Hippocampal formation (tissue), 2 donors: ENCODE results near the gene EDN2.

Source experiments
- DNase-seq, 2 donors: peaks; one replicate each; lab custom pipeline; 2025; lab: John Stamatoyannopoulos, UW

EDN2 gene

GRCh38 chr1:41484402-41485241 lies at the start of gene EDN2:
TSS of gene EDN2 (minus strand) at chr1:41484683. CDS start at chr1:41484601, 82 bp downstream.
- DNase-seq: no peak

- no peak for DNase-seq
Observed at GRCh38 chr1:41533731-41534080, 49.2 kb upstream of the EDN2 start.

DNA sequence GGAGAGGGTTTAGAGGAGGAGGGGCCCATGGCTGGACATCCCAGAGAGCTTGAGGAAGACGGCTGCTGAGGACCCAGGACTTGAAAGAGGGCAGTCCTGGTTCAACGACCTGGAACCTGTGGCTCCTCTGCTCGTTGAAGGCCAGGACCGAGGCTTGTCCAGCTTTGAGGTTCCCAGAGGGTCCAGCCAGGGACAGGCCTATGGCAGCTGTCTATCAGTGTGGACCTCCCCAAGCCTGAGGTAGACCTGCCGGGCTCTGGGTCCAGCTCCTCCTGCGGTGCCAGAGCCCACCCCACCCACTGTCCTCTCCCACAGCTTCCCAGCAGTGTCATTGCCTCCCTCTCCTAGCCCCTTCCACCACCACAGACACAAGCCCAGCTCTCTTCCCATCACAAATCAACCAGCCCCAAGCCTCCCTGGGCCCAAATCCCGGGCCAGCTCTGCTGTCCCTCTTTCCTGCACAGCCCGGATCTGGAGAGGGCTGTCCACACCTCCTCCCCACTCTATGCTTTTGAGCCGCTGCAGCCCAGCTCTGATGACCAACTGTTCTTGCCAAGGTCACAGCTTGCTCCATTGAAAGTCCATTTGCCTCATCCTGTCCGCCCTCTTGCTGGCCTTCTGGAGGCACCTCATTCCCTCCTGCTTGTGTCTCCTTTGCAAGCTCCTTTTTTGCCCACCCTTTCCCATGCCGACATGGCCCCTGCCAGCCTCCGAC lies 48.7 kb upstream of the EDN2 start:
- DNase-seq: no peak

GRCh38 chr1:41532206-41532975 lies 47.9 kb upstream of the EDN2 start:
- no peak for DNase-seq

DNA sequence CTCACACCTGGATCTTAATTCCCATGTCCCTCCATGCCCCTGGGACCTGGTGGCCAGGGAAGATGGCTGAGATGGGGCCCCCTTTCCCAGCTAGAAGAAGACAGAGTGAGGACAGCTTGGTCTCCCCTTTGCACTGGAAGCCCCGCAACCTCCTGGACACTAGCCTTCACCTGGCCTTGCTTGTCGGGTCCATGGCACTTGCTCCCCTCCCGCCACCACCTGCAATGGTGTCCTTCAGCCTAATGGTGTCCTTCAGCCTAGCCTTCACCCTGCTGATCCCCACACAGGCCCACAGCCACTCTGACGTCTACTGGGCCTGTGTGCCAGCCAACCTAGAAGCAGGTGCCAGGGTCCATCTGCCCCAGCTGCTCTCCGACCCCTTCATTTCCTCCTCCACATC lies 45.9 kb upstream of the EDN2 start:
- DNase-seq: no peak

DNA sequence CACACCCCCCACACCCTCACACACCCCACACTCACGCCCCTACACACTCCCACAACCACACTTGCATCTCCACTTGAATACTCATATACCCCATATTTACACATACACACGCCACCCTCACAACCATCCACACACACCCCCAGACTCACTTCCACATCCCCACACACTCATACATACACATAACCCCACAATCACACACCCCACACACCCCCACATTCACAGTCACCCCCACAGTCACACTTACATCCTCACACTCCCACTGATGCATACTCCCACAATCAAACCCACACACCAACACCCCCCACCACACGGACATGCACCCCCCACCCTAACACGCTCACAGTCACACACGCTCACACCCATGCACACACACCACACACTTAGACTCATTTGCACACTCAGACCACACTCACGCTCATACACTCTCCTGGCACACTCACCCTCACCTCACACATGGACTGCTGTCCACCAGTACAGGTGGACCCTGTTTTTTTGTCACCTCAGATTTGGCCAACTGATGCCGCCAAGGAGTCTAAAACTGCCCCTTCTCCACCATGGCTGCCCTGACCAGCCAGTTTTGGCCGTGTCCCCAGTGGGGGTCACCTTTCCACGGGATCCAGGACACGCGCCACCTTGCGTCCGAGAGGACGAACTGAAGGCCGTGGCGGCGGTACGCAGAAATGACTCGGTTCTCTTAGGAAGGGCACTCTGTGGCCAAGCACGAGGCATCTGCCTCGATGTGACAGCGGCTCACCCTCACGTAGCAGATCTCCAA lies 45.3 kb upstream of the EDN2 start:
- no peak for DNase-seq

DNA sequence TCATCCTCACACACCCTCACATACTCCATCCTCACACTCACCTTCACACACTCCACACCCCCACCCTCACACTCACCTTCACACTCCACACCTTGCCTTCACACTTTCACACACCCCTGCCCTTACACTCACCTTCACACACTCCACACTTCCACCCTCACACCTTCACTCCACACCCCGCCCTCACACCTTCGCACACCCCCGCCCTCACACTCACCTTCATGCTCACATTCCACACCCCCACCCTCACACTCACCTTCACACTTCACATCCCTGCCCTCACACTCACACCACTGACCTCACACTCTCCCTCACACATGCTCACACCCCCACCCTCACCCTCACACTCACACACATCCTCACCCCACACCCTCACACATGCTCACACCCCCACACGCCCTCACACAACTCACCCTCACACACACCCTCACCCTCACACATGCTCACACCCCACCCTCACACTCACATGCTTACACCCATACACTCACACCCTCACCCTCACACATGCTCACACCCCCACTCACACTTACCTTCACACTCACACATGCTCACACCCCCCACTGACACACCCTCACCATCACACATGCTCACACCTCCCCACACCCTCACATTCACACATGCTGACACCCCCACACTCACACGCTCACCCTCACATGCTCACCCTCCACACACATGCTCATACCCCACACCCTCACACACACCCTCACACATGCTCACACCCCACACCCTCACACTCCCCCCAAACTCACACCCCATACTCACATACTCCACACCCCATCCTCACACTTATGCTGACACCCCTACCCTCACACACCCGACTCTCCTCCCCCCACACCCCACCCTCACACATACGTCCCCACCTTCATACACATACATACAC lies 44.5 kb upstream of the EDN2 start:
- no peak for DNase-seq

DNA sequence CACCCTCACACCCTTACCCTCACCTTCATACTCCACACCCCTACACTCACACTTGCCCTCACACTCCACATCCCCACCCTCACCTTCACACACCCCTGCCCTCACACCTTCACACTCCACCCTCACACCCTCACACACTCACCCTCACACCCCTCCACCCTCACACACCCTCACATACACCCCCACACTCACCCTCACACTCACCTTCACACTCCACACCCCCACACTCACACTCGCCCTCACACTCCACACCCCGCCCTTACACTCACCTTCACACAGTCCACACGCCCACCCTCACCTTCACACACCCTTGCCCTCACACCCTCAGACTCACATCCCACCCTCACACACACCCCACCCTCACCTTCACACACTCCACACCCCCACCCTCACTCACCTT lies 43.6 kb upstream of the EDN2 start:
- DNase-seq: no peak

DNA sequence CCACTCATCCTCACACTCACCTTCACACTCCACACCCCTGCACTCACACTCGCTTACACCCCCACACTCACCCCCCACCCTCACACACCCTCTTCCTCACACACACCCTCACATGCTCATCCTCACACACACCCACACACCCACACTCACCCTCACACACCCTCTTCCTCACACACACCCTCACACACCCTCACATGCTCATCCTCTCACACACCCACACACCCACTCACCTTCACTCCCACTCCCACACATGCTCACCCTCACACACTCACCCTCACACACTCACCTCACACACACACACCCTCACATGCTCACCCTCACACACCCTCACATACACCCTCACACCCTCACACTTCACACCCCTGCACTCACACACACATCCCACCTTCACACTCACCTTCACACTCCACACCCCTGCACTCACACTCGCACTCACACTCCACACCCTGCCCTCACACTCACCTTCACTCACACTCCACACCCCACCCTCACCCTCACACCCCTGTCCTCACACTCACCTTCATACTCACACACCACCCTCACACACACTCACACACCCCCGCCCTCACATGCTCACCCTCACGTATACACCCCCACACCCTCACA lies 42.6 kb upstream of the EDN2 start:
- no peak for DNase-seq

DNA sequence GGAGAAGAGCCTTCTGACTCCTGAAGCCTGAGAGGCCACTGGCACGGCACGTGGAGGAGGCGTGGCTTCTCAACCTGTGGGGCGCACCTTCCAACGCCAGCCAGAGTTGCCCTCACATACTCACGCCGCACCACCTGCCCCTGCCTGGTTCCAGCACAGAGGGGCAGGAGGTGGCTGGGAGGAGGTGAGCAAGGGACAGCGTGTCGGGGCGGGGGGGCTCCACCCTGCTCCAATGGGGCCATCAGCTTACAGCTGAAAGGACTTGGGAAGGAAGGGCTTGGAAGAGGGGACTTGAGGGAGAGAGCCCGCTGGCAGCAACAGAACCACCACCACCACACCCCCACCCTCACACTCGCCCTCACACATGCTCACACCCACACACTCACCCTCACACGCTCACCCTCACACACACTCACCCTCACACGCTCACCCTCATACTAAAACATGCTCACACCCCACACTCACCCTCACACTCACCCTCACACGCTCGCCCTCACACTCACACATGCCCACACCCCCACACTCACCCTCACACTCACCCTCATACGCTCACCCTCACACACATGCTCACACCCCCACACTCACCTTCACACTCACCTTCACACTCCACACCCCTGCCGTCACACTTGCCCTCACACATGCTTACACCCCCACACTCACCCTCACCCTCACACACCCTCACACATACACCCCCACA lies 41.6 kb upstream of the EDN2 start:
- no peak for DNase-seq

DNA sequence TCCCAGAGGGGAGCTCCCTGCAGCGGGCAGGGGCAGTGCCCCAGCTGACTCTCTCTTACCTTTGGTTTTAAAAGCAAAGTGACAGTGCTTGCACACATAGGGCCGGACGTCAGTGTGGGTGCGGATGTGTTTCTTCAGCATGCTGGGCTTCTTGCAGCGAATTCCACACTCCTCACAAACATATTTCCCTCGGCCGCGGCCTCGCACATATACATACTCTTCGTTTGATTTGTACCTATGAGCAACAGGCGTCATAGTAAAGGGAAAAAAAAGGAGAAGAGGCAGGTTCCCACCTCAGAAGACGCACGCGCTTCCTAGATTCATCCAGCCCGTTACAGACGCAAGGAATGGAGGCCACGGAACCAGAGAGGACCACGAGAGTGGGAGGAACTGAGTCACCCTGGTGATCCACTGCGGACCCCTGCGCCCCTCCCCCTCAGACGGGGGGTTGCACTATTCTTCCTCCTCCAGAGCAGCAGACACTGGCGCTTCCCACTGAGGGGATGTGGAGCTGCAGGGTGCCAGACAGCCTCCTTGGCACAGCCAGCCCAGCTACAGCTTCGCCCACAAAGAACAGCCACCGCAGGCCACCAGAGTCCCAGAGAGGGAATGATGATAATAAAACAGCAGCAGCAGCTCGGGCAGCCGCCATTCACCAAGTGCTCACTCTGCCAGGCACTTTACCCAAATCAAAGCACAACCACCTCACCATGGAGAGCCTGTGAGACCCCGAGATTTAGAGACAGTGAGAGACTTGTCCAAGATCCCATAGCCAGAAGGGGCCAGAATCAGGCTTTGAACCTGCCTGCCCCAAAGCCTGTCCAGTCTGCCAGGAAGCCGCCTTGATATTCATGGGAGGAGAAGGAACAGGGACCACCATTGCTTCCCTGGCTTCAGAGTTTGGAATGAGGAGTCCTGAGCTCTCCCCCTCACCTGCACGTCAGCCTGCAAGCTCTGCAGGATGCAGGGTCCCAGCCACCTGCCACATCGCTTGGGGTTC lies 40.5 kb upstream of the EDN2 start:
- no peak for DNase-seq

DNA sequence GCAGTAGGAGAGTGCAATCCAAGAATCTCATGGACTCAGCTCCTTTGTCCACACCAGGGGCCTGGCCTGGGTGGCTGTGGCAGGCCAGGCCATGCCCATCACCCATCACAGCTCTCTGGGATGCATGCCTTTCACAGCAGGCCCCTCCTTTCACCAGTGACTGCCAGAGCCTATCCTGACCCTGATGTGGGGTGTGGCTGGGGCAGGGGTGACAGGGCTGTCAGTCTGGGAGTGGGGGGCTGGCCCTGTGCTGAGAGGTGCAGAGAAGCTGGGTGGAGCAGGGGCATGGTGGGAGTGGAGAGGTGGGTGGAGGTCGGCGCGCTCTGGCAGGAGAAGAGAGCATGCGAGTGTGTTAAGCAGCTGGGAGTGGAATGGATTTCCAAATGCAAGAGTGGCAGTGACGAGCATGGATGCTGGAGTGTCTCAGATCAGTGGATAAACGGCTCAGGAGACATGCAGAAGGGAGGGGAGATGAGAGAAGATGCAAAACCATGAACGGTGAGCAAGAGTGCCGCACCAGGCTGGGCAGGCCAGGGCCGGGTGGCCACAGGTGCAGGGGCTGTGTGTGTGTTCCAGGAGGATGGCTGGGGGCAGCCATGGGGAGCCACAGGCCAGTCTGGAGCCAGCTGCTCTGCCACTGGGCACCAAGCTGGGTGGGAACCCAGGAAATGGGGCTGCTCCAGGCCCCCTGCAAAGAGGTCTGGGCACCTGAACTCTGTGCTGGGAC lies 39.6 kb upstream of the EDN2 start:
- no peak for DNase-seq

GRCh38 chr1:41523071-41523470 lies 38.6 kb upstream of the EDN2 start:
- no peak for DNase-seq

- DNase-seq: no peak
Observed at GRCh38 chr1:41521766-41522165, 37.3 kb upstream of the EDN2 start.

DNA sequence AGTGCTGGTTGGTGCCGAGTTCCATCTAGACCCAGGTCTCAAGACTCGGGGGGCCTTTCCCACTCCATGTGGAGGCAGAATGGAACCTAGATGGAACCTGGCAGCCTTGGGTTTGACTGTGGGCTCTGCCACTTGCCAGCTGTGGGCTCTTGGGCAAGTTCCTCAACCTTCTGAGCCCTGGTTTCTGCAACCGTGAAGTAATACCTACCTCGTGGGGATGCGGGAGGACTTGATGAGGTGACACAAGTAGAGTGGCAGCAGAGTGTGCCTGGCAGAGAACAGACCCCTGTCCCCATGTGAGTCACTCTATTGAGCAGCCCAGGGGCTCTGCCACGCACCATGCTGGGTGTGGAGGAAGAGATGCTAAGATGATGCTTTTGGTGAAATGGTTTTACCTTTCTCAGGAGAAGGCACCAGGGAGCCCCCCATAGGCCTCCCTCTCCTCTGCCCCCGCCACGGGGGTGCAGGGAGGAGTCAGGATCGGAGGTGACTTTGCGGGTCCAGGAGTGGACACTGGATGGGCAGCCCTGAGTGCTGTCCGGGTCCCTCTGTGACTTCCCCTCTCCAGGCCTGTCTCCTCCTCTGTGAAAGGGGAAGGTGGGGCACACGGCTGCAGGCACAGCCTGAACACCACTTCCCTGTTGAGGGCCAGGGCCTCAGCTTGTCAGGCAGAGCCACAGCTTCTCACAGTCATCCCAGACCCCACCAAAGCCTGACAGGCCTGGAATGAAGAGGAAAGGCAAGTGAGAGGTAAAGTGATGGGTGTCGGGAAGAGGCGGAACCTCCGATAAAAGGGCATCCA lies 36.7 kb upstream of the EDN2 start:
- no peak for DNase-seq

DNA sequence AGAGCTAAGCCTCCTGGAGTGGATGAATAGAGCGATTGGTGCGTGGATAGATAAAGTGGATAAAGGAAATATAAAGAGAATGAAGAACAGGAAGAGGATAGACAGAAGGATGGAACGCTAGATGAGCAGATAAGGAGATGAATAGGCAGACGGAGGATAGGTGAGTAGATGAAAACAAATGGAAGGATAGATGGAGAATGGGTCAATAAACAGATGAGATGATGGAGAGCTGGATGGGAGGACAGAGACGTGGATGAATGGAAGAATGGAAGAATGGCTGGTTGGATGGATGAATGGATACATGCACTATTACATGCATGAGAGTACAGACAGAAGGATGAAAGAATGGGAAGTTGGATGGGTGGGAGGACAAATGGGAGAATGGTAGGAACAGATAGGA lies 35.2 kb upstream of the EDN2 start:
- no peak for DNase-seq

DNA sequence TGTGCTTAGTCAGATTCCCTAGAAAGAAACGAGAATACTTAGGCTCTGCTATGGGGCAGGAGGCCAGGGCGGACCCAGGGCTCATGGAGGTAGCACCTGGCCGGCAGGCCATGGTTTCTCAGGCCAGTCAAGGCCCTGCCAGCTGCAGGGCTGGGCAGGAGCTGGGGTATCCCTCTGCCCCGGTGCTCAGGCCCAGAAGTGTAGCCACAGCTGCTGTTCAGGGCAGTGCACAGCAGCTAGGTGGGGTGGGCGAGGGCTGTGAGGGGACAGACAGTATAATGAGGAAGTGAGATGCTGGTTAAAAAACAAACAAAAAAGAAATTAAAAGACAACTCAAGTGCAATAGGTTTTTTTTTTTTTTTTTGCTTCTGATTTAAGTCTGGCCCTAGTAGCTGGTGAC lies 34.0 kb upstream of the EDN2 start:
- DNase-seq: no peak
